ENCODE measurements around the gene OR9G4. TPM values are rescaled to one million over a fixed set of nuclear protein-coding genes. Genes with fewer than 3 reads are reported as not detected.

Gene OR9G4
- total and polyA plus RNA-seq, 2 experiments from 2014 or later: not detected

DNA sequence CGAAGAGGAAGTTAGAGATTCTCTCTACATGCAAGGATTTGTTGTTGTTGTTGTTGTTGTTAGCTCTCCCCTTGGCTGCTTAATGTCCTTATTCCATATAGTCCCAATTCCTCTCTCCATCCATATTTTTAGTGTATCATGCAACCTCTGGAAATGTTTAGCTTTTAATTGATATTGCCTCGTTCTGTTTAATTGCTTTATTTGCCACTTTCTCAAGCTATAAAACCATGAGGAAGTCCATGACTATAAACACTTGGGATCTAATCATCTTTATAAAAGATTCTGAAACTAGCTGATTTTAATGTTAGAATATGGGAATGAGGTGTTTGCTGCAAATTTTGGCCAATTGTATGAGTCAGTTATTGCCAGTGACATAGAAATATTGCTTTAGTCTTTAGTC lies 55.1 kb downstream of the OR9G4 start:
- H3K9me2 ChIP-seq (replicated peaks; ENCODE audit: insufficient read depth): no peaks in the 10 kb centered on the region
- DNase-seq (ENCODE audit: low spot score): no peak
- H4K20me1 ChIP-seq (ENCODE audit: insufficient read depth, poor library complexity, severe bottlenecking): no peaks in the 10 kb centered on the region
- H3K4me2 ChIP-seq: no peak overlapping the region
- no peaks in the 10 kb centered on the region for H3K79me2 ChIP-seq
- H3K4me1 ChIP-seq (ENCODE audit: insufficient read depth): no peaks in the 10 kb centered on the region
- no peak overlapping the region for H3K27ac ChIP-seq
- H3K9me3 ChIP-seq (ENCODE audit: low read depth): no peaks in the 10 kb centered on the region
- no peaks in the 10 kb centered on the region for H3K27me3 ChIP-seq
- no peak overlapping the region for H3K4me3 ChIP-seq
- no peaks in the 10 kb centered on the region for H3K36me3 ChIP-seq (replicated peaks; ENCODE audit: insufficient read depth, low read depth)
- TF ChIP-seq EZH2phosphoT487 (IDR thresholded peaks at IDR 0.05; ENCODE audit: low read depth, severe bottlenecking, unreplicated experiment): no peak
- TF ChIP-seq, protein P1, sequence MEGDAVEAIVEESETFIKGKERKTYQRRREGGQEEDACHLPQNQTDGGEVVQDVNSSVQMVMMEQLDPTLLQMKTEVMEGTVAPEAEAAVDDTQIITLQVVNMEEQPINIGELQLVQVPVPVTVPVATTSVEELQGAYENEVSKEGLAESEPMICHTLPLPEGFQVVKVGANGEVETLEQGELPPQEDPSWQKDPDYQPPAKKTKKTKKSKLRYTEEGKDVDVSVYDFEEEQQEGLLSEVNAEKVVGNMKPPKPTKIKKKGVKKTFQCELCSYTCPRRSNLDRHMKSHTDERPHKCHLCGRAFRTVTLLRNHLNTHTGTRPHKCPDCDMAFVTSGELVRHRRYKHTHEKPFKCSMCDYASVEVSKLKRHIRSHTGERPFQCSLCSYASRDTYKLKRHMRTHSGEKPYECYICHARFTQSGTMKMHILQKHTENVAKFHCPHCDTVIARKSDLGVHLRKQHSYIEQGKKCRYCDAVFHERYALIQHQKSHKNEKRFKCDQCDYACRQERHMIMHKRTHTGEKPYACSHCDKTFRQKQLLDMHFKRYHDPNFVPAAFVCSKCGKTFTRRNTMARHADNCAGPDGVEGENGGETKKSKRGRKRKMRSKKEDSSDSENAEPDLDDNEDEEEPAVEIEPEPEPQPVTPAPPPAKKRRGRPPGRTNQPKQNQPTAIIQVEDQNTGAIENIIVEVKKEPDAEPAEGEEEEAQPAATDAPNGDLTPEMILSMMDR (IDR thresholded peaks at IDR 0.05; ENCODE audit: poor library complexity): no peak
- no peak overlapping the region for H2AFZ ChIP-seq
- 91% methylated on average over 2 of the region's 2 CpGs for WGBS (ENCODE audit: low lambda C conversion rate, missing lambda C conversion rate)

Small RNA genes within 50 kb of the gene (microRNA-seq; reads per million reads assigned to microRNA genes)
- not detected for gene MIR6128

Small RNA genes within 50 kb of the gene (small RNA-seq; reads per million reads assigned to genes)
- gene AP001803.1 (not detected), gene MIR6128 (not detected)

Other genes with a start within 250 kb of the OR9G4 start
- not detected in 2 replicates for gene OR5M11, start 205.4 kb downstream of the OR9G4 start, total RNA-seq
- gene OR5M11, start 205.4 kb downstream of the OR9G4 start, polyA plus RNA-seq: not detected in 2 replicates
- not detected in 2 replicates for gene OR5M10, start 171.0 kb downstream of the OR9G4 start, total RNA-seq
- not detected in 2 replicates for gene OR5M10, start 171.0 kb downstream of the OR9G4 start, polyA plus RNA-seq
- not detected in 2 replicates for gene OR5M1, start 133.8 kb downstream of the OR9G4 start, total RNA-seq
- gene OR5M1, start 133.8 kb downstream of the OR9G4 start, polyA plus RNA-seq: not detected in 2 replicates
- not detected in 2 replicates for gene OR5AP2, start 106.3 kb downstream of the OR9G4 start, total RNA-seq
- gene OR5AP2, start 106.3 kb downstream of the OR9G4 start, polyA plus RNA-seq: not detected in 2 replicates
- gene OR5AR1, start 85.0 kb downstream of the OR9G4 start, total RNA-seq: not detected in 2 replicates
- gene OR5AR1, start 85.0 kb downstream of the OR9G4 start, polyA plus RNA-seq: not detected in 2 replicates
- not detected in 2 replicates for gene OR9G1, start 49.6 kb downstream of the OR9G4 start, total RNA-seq
- gene OR9G1, start 49.6 kb downstream of the OR9G4 start, polyA plus RNA-seq: not detected in 2 replicates
- not detected in 2 replicates for gene OR5AK2, start 240.2 kb upstream of the OR9G4 start, total RNA-seq
- gene OR5AK2, start 240.2 kb upstream of the OR9G4 start, polyA plus RNA-seq: not detected in 2 replicates

Data from hepatocyte (in vitro differentiated cells).